Duodenal mucosa (tissue), 2 donors: ENCODE results near the gene SCT.

ENCODE experiments used
- H3K27ac ChIP-seq: one replicate; pipeline ENCODE4 v1.7.0; 2013; ENCODE audit warnings: low read depth, low read length
- H3K27me3 ChIP-seq, 2 donors: one replicate each; pipeline ENCODE4 v1.7.0; 2013; ENCODE audit warnings: low read length in 2 of 2, control low read depth in 1 of 2; ENCODE audit not compliant: insufficient read depth in 2 of 2, control insufficient read depth in 1 of 2
- H3K36me3 ChIP-seq, 2 donors: one replicate each; pipeline ENCODE4 v1.7.0; 2013; ENCODE audit warnings: low read length in 2 of 2, control low read depth in 1 of 2; ENCODE audit not compliant: insufficient read depth in 2 of 2, control insufficient read depth in 1 of 2
- H3K4me1 ChIP-seq, 2 donors: one replicate each; pipeline ENCODE4 v1.7.0; 2013; ENCODE audit warnings: low read length in 2 of 2, control low read depth in 1 of 2; ENCODE audit not compliant: insufficient read depth in 2 of 2, control insufficient read depth in 1 of 2
- H3K4me3 ChIP-seq, 2 donors: one replicate each; pipeline ENCODE4 v1.7.0; 2013; ENCODE audit warnings: low read length in 2 of 2, low read depth in 1 of 2
- H3K9ac ChIP-seq, 2 donors: one replicate each; pipeline ENCODE4 v1.7.0; 2013; ENCODE audit warnings: low read length in 2 of 2, low read depth in 1 of 2
- H3K9me3 ChIP-seq, 2 donors: one replicate each; pipeline ENCODE4 v1.7.0; 2013; ENCODE audit warnings: low read length in 2 of 2, control low read depth in 1 of 2; ENCODE audit not compliant: control insufficient read depth in 1 of 2

SCT gene

DNA sequence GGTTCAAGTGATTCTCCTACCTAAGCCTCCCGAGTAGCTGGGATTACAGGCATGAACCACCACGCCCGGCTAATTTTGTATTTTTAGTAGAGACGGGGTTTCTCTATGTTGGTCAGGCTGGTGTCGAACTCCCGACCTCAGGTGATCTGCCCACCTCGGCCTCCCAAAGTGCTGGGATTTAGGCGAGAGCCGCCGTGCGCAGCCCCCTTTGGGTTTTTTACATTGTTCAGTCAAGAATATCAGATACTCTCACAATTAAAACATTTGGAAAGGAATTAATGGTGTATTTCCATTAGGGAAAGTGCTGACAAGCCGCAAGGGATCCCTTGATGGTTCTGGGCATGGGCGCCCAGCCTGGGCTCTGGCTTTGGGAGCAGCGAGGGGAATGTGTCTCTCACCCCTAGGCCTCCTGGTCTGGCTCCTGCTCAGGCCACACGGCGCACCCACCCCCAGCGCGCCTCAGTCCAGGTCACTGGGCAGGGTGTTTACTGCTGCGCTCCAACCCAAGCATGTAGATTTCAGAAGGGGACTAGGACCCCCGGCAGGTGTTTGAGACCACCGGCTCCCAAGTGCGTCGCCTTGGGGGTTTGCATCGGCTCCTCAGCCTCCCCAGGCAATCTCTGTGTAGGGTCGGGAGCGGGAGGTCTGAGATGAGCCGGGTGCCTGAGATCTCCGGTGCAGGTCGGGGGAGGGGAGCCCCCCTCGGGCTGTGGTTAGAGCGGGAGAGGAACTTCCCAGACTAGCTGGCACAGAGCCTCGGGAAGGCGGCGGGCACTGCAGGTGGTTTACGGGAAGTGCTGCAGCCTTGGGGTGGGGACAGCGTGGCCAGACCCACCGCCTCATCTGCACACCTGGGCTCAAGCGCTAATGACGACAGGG lies 10.4 kb downstream of the SCT start:
- H3K4me3 ChIP-seq = peak overlapping the region; percentile 80 to 82
- peak overlapping the region; percentile 28 to 97 for H3K9ac ChIP-seq
- H3K9me3 ChIP-seq = no peaks in the 10 kb centered on the region

GRCh38 chr11:615504-616319 lies 11.3 kb downstream of the SCT start, which contains the start of gene IRF7:
IRF7 (minus strand) TSS chr11:615950; CDS start chr11:615364, 586 bp downstream.
- Histone ChIP-seq H3K36me3 (peaks cover 21 to 49% of the 10 kb centered on the region in 2 donors), H3K4me3 (peak within 1 kb of the TSS; percentile 80 to 82), H3K4me1 (peaks cover 45 to 46% of the 10 kb centered on the region in 2 donors), H3K27me3 (no peaks in the 10 kb centered on the region), H3K27ac (peak within 1 kb of the TSS; percentile 94), H3K9ac (peak within 1 kb of the TSS; percentile 83 to 97), H3K9me3 (no peaks in the 10 kb centered on the region)

More for the DNA sequence above, 10.4 kb downstream of the SCT start:
- Histone ChIP-seq H3K36me3 (peaks cover 13 to 47% of the 10 kb centered on the region in 2 donors), H3K4me1 (peaks cover 37 to 43% of the 10 kb centered on the region in 2 donors), H3K27me3 (no peaks in the 10 kb centered on the region), H3K27ac (peak overlapping the region; percentile 32)

DNA sequence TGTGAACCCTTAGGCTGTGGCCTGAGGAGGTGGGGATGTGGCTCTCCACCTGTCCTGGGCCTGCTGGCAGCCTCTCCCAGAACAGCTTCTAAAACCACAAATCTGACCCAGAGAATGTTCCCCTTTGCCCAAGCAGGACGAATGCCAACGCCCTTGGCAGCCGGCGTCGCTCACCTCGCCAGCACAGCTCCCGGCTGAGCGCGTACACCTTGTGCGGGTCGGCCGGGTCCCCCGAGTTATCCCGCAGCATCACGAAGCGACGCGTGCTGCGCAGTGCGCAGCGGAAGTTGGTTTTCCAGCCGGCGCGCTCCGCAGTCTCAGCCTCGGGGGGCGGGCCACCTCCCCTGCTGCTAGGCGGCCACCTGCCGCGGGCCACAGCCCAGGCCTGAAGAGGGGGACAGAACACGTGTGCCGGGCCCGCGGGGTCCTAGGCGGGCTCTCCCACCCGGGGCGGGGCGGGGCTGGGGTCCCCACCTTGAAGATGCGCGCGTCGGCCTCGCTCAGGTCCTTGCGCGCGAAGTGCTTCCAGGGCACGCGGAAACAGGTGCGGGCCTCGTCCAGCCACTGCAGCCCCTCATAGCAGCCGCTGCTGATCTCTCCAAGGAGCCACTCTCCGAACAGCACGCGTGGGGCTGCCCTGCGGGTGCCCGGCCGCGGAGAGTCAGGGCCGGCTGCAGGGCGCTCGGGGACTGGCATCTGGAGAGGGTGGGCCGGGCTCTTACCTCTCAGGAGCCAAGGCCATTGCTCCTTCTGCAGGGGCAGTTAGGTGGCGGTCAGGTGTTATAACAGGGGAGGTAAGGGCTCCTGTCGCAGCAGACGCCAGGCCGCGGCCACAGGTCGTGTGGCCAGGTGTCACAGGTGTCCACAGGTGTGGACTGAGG lies 12.1 kb downstream of the SCT start:
- H3K36me3 ChIP-seq = peaks cover 20 to 55% of the 10 kb centered on the region in 2 donors

GRCh38 chr11:614021-614622 lies 12.9 kb downstream of the SCT start:
- H3K4me1 ChIP-seq = peaks cover 45 to 49% of the 10 kb centered on the region in 2 donors
- H3K9ac ChIP-seq = peak overlapping the region; percentile 38 to 97
- no peaks in the 10 kb centered on the region for H3K27me3 ChIP-seq
- no peaks in the 10 kb centered on the region for H3K9me3 ChIP-seq
- H3K36me3 ChIP-seq = peaks cover 25 to 57% of the 10 kb centered on the region in 2 donors
- H3K27ac ChIP-seq = peak overlapping the region; percentile 94
- peak overlapping the region; percentile 80 to 82 for H3K4me3 ChIP-seq

More for the DNA sequence above, 12.1 kb downstream of the SCT start:
- peak overlapping the region; percentile 80 to 82 for H3K4me3 ChIP-seq
- H3K27me3 ChIP-seq = no peaks in the 10 kb centered on the region
- no peaks in the 10 kb centered on the region for H3K9me3 ChIP-seq
- peak overlapping the region; percentile 83 to 97 for H3K9ac ChIP-seq
- H3K4me1 ChIP-seq = peaks cover 45 to 49% of the 10 kb centered on the region in 2 donors
- peak overlapping the region; percentile 94 for H3K27ac ChIP-seq

DNA sequence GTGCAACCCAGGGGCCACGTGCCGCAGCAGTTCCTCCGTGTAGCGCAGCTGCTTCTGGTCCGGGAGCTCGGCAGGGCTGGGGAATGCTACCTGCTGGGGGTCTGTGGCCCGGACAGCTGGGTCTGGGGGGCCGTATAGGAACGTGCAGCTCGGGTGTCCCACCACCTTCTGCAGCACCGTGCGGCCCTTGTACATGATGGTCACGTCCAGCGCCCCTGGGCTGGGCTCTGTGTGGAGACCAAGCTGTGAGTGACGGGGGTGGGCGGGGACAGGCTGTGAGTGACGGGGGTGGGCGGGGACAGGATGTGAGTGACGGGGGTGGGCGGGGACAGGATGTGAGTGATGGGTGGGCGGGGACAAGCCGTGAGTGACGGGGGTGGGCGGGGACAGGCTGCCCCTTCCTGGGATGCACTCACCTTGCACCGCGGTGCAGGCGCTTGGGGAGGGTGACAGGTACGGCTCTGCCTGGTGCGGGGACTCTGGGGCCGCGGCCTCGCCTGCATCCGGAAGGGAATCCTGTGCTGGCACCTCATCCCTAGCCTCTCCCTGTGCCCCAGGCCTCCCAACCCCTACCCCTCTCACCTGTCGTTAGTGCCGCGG lies 13.5 kb downstream of the SCT start:
- Histone ChIP-seq H3K27ac (peak overlapping the region; percentile 94), H3K4me3 (peak overlapping the region in 1 of 2 donors; percentile 80), H3K36me3 (peaks cover 31 to 60% of the 10 kb centered on the region in 2 donors), H3K4me1 (peaks cover 45 to 49% of the 10 kb centered on the region in 2 donors), H3K9ac (peak overlapping the region in 1 of 2 donors; percentile 97), H3K9me3 (no peaks in the 10 kb centered on the region), H3K27me3 (no peaks in the 10 kb centered on the region)

- Histone ChIP-seq H3K9ac (peak overlapping the region in 1 of 2 donors; percentile 25), H3K9me3 (no peaks in the 10 kb centered on the region), H3K36me3 (peaks cover 37 to 59% of the 10 kb centered on the region in 2 donors), H3K4me1 (peaks cover 45 to 49% of the 10 kb centered on the region in 2 donors), H3K27me3 (no peaks in the 10 kb centered on the region), H3K27ac (peak overlapping the region; percentile 62), H3K4me3 (no peak overlapping the region)
Observed at GRCh38 chr11:612961-613300, 14.1 kb downstream of the SCT start.

DNA sequence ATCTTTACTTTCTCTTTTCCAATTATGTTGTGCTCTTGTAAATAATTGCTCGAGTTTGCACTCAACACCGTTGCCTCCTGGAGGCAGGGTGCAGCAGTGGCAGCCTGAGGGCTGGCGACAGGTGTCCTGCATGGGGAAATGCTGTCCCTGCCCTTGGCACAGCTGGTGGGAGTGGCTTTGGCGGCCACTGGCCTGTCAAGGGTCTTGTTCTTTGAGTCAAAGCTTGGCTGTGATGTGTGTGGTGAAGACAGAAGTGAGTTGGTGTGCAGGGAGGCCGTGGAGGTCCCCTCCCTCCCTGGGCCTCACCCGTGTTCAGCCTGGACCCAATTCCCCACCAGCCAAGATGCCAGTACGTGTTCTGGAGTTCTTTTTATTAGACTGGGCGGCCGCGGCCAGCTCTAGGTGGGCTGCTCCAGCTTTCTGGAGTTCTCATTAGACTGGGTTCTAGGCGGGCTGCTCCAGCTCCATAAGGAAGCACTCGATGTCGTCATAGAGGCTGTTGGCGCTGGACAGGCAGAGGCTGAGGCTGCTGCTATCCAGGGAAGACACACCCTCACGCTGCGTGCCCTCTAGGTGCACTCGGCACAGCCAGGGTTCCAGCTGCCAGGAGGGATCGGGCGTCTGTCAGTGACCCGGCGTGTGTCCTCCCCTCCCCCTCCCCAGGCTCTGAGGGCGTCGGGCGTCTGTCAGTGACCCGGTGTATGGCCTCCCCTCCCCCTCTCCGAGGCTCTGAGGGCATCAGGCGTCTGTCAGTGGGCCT lies 14.6 kb downstream of the SCT start:
- peaks cover 42 to 65% of the 10 kb centered on the region in 2 donors for H3K36me3 ChIP-seq
- H3K4me1 ChIP-seq = peaks cover 45 to 49% of the 10 kb centered on the region in 2 donors
- H3K27me3 ChIP-seq = no peaks in the 10 kb centered on the region
- no peak overlapping the region for H3K4me3 ChIP-seq
- peak overlapping the region; percentile 62 for H3K27ac ChIP-seq
- H3K9ac ChIP-seq = peak overlapping the region; percentile 41 to 43
- H3K9me3 ChIP-seq = no peaks in the 10 kb centered on the region

DNA sequence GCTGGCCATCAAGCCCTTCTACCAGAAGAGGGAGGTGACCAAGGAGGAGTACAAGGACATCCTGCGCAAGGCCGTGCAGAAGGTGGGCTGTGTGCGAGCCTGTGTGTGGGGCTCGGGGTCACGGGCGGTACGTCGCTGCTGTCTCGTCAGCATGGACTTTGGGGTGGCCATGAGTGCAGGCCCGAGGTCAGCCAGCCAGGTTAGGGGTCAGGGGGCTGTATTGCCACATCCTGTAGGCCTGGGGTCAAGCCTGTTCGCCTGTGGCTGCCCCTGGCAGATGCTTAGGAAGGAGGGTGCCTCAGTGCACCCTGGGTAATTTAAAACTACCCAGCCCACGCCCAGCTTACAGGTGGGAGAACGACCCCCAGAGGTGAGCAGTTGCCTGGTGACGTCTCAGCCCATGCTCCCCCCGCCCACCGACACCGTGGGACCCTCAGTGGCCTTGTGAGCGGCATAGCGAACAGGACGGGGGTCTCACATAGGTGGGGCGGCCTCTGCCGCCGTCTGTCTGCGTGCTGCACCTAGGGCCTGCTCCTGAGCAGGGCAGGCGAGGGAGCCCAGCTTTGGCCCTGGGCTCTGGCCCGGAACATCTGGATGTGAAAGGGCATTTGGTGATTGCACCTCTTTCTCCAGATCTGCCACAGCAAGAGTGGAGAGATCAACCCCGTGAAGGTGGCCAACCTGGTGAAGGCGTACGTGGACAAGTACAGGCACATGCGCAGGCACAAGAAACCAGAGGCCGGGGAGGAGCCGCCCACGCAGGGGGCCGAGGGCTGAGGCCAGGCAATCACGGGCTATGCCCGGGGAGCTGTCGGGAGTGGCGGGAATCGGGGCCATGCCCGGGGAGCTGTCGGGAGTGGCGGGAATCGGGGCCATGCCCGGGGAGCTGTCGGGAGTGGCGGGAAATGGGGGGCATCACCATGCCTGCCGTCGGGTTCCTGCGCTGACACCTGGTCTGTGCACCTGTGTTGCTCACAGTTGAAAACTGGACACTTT lies 15.7 kb downstream of the SCT start:
- no peaks in the 10 kb centered on the region for H3K27me3 ChIP-seq
- H3K27ac ChIP-seq = no peak overlapping the region
- peaks cover 45% of the 10 kb centered on the region in 2 donors for H3K4me1 ChIP-seq
- H3K4me3 ChIP-seq = no peak overlapping the region
- H3K36me3 ChIP-seq = peaks cover 49 to 76% of the 10 kb centered on the region in 2 donors
- no peak overlapping the region for H3K9ac ChIP-seq
- H3K9me3 ChIP-seq = no peaks in the 10 kb centered on the region
